ENCODE results near the gene DLGAP1. TPM values are rescaled to one million over a fixed set of nuclear protein-coding genes. Genes with fewer than 3 reads are reported as not detected.

The DLGAP1 gene
- total RNA-seq, 1 donor from 2014 or later, result 0.05 TPM

- Mint-ChIP-seq H3K27me3 (ENCODE audit: unreplicated experiment) (no peaks in the 10 kb centered on the region), H3K4me3 (ENCODE audit: unreplicated experiment) (no peak overlapping the region), H3K27ac (ENCODE audit: unreplicated experiment) (no peak overlapping the region), H3K4me1 (ENCODE audit: unreplicated experiment) (no peaks in the 10 kb centered on the region), H3K36me3 (ENCODE audit: unreplicated experiment) (no peaks in the 10 kb centered on the region), H3K9me3 (ENCODE audit: unreplicated experiment) (no peaks in the 10 kb centered on the region)
- no peak for DNase-seq (ENCODE audit: extremely low spot score, unreplicated experiment)
- TF ChIP-seq, protein P1, sequence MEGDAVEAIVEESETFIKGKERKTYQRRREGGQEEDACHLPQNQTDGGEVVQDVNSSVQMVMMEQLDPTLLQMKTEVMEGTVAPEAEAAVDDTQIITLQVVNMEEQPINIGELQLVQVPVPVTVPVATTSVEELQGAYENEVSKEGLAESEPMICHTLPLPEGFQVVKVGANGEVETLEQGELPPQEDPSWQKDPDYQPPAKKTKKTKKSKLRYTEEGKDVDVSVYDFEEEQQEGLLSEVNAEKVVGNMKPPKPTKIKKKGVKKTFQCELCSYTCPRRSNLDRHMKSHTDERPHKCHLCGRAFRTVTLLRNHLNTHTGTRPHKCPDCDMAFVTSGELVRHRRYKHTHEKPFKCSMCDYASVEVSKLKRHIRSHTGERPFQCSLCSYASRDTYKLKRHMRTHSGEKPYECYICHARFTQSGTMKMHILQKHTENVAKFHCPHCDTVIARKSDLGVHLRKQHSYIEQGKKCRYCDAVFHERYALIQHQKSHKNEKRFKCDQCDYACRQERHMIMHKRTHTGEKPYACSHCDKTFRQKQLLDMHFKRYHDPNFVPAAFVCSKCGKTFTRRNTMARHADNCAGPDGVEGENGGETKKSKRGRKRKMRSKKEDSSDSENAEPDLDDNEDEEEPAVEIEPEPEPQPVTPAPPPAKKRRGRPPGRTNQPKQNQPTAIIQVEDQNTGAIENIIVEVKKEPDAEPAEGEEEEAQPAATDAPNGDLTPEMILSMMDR (IDR thresholded peaks at IDR 0.05), result no peak
Measured at GRCh38 chr18:4264347-4264791, 190.7 kb downstream of the DLGAP1 start.

DNA sequence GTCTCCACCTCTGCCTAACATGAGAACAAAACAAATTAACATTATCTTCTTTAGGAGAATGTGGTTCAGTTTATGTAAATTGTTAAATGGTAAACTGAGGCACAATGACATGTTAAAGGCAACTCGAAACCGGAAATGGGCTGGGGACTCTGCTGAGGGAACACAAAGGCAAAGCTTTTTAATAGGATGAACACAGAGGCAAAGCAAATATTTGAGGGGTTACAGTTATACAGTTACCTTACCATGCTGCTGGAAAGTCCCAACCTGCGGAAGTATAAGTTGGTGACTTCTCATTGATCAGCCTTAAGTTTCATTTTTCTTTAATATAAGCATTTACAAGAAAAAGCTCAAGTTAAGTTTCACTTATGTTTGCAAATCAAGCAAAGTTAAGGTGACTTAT lies 195.0 kb downstream of the DLGAP1 start:
- H3K36me3 Mint-ChIP-seq (ENCODE audit: unreplicated experiment), result no peaks in the 10 kb centered on the region
- no peak overlapping the region for H3K27ac Mint-ChIP-seq (ENCODE audit: unreplicated experiment)
- no peak for DNase-seq (ENCODE audit: extremely low spot score, unreplicated experiment)
- H3K4me1 Mint-ChIP-seq (ENCODE audit: unreplicated experiment), result no peaks in the 10 kb centered on the region
- H3K27me3 Mint-ChIP-seq (ENCODE audit: unreplicated experiment), result no peaks in the 10 kb centered on the region
- no peak overlapping the region for H3K4me3 Mint-ChIP-seq (ENCODE audit: unreplicated experiment)
- H3K9me3 Mint-ChIP-seq (ENCODE audit: unreplicated experiment), result no peaks in the 10 kb centered on the region
- TF ChIP-seq, protein P1 (IDR thresholded peaks at IDR 0.05), result no peak

DNA sequence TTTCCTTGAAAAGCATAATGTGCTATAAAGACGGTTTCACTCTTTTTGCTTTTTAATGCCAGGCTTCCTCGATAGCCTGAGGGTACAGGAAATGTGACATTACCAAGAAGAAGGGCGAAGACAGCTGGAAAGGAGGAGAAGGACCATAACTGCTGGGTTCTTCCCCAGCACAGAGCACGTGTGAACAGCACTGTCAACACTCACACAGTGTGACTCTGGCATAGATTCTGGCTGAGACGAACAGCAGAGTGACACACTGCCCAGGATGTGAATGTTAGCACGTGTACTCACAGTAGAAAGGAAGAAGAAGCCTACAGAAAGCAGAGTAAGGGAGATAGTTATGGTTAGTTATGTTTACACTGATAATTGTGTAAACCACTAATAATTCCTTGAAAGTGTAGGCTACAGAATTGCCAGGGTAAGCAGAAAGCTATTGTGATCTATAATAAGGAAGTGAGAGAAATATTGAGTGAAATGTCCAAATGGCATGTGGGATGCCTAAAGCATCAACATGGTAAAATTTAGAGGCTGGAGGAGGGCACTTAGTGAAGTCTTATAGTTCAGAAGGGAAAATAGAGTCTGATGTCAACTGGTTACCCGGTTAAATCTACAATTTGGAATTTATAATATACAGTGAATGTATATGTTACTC lies 198.2 kb downstream of the DLGAP1 start:
- no peak overlapping the region for H3K4me3 Mint-ChIP-seq (ENCODE audit: unreplicated experiment)
- no peak for DNase-seq (ENCODE audit: extremely low spot score, unreplicated experiment)
- H3K27me3 Mint-ChIP-seq (ENCODE audit: unreplicated experiment), result no peaks in the 10 kb centered on the region
- H3K27ac Mint-ChIP-seq (ENCODE audit: unreplicated experiment), result no peak overlapping the region
- no peaks in the 10 kb centered on the region for H3K36me3 Mint-ChIP-seq (ENCODE audit: unreplicated experiment)
- H3K9me3 Mint-ChIP-seq (ENCODE audit: unreplicated experiment), result no peaks in the 10 kb centered on the region
- H3K4me1 Mint-ChIP-seq (ENCODE audit: unreplicated experiment), result no peaks in the 10 kb centered on the region
- TF ChIP-seq, protein P1 (IDR thresholded peaks at IDR 0.05), result no peak

GRCh38 chr18:4254840-4255239 lies 200.3 kb downstream of the DLGAP1 start:
- TF ChIP-seq, protein P1 (IDR thresholded peaks at IDR 0.05), result no peak
- no peaks in the 10 kb centered on the region for H3K9me3 Mint-ChIP-seq (ENCODE audit: unreplicated experiment)
- H3K4me3 Mint-ChIP-seq (ENCODE audit: unreplicated experiment), result no peak overlapping the region
- no peaks in the 10 kb centered on the region for H3K36me3 Mint-ChIP-seq (ENCODE audit: unreplicated experiment)
- DNase-seq (ENCODE audit: extremely low spot score, unreplicated experiment), result no peak
- H3K4me1 Mint-ChIP-seq (ENCODE audit: unreplicated experiment), result no peaks in the 10 kb centered on the region
- H3K27ac Mint-ChIP-seq (ENCODE audit: unreplicated experiment), result no peak overlapping the region
- no peaks in the 10 kb centered on the region for H3K27me3 Mint-ChIP-seq (ENCODE audit: unreplicated experiment)

DNA sequence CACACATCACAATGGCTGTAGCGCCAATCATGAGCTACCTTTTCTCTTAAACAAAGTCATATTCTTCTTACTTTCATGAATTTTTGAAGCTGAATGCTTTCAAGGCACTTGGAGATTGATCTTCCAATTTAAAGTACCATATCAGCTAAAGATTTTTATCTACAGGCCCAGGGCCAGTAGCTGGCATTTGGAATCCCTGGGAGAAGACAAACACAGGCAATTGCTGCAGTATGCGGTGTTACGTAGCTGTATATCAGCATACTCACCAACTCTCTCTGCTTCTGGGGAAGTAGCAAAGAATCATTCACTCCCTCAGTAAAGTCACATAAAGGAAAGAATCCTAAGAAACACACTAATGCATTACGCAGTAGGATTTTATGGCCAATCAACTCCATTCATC lies 202.3 kb downstream of the DLGAP1 start:
- Mint-ChIP-seq H3K4me1 (ENCODE audit: unreplicated experiment) (no peaks in the 10 kb centered on the region), H3K36me3 (ENCODE audit: unreplicated experiment) (no peaks in the 10 kb centered on the region), H3K27me3 (ENCODE audit: unreplicated experiment) (no peaks in the 10 kb centered on the region), H3K27ac (ENCODE audit: unreplicated experiment) (no peak overlapping the region), H3K9me3 (ENCODE audit: unreplicated experiment) (no peaks in the 10 kb centered on the region), H3K4me3 (ENCODE audit: unreplicated experiment) (no peak overlapping the region)
- TF ChIP-seq, protein P1 (IDR thresholded peaks at IDR 0.05), result no peak
- no peak for DNase-seq (ENCODE audit: extremely low spot score, unreplicated experiment)
